Mammary epithelial cell (primary cell): ENCODE results near the gene ADSS1.

Source experiments
- CTCF ChIP-seq, 2 donors: IDR thresholded peaks in 1 of 2; conservative IDR thresholded peaks in 1 of 2; 2 replicates each; pipeline ENCODE4 v1.5.1; 2011 to 2012; ENCODE audit warnings: inconsistent platforms in 2 of 2, low read length in 2 of 2, mild to moderate bottlenecking in 2 of 2, control low read depth in 1 of 2, low read depth in 1 of 2; ENCODE audit not compliant: insufficient read depth in 1 of 2; ENCODE audit errors: extremely low read depth in 1 of 2
- EZH2 ChIP-seq: IDR thresholded peaks from 2 replicates; pipeline ENCODE4 v1.6.1; 2012; ENCODE audit warnings: low read length, inconsistent platforms, borderline replicate concordance

- no peak for TF ChIP-seq CTCF (conservative IDR thresholded peaks at IDR 0.05 in 1 of 2, IDR thresholded peaks at IDR 0.05 in 1 of 2; ENCODE audit: extremely low read depth in 1 of 2, insufficient read depth in 1 of 2, low read depth in 1 of 2, low read length in 2 of 2)
- TF ChIP-seq EZH2, result no peak
These were observed 5.8 kb downstream of the ADSS1 start for GRCh38 chr14:104729835-104730181.
